Ascending aorta (tissue), 2 donors: ENCODE measurements around the gene IPMK. TPM values are rescaled to one million over a fixed set of nuclear protein-coding genes. Genes with fewer than 3 reads are reported as not detected.
"Not testable (repeated sequence)": the region's sequence is repeated elsewhere in the genome, so short reads cannot be mapped to it uniquely, and the experiment has no call there.

Source experiments
- DNase-seq, 2 donors: peaks; one replicate each; pipeline ENCODE4 v3.0.0-alpha.2; 2019; ENCODE audit warnings: low spot score in 2 of 2
- H3K27ac ChIP-seq, 2 donors: fragments of 200-600 bp; sonication (generic); one replicate each; pipeline ENCODE4 v1.5.1; 2016 to 2017; ENCODE audit warnings: mild to moderate bottlenecking in 1 of 2
- H3K27me3 ChIP-seq: fragments of 200-600 bp; sonication (generic); one replicate; pipeline ENCODE4 v1.5.1; 2017
- H3K36me3 ChIP-seq, 2 donors: fragments of 200-600 bp; sonication (generic); one replicate each; pipeline ENCODE4 v1.5.1; 2016
- H3K4me1 ChIP-seq, 2 donors: fragments of 200-600 bp; sonication (generic); one replicate each; pipeline ENCODE4 v1.5.1; 2016 to 2017; ENCODE audit warnings: mild to moderate bottlenecking in 1 of 2
- H3K4me3 ChIP-seq, 2 donors: fragments of 200-600 bp; sonication (generic); one replicate each; pipeline ENCODE4 v1.5.1; 2016 to 2017; ENCODE audit warnings: mild to moderate bottlenecking in 1 of 2
- H3K9me3 ChIP-seq, 2 donors: fragments of 200-600 bp; sonication (generic); one replicate each; pipeline ENCODE4 v1.5.1; 2016
- intact Hi-C: fragments of 100-400 bp; cut with DNase I; formaldehyde crosslinking; loops from one replicate; pipeline ENCODE4 v1.15.1; 2023
- total RNA-seq: library from RNA; depleted of rRNA; stranded (reverse); fragments of >200 nt; gene quantifications from one replicate; pipeline ENCODE4 v1.1.0, GENCODE V29; 2016
- TF ChIP-seq, protein P1 (sequence below), 3 experiments: fragments of 200-600 bp in 2 of 3; fragments of 450-650 bp in 1 of 3; sonication (generic) in 2 of 3; IDR thresholded peaks; one replicate each; pipeline ENCODE4 v1.5.1; 2016 to 2019; ENCODE audit warnings: antibody characterized with exemption in 3 of 3, mild to moderate bottlenecking in 1 of 3, moderate library complexity in 1 of 3

Gene IPMK
- total RNA-seq, 1 donor from 2014 or later: 2.8 TPM

DNA sequence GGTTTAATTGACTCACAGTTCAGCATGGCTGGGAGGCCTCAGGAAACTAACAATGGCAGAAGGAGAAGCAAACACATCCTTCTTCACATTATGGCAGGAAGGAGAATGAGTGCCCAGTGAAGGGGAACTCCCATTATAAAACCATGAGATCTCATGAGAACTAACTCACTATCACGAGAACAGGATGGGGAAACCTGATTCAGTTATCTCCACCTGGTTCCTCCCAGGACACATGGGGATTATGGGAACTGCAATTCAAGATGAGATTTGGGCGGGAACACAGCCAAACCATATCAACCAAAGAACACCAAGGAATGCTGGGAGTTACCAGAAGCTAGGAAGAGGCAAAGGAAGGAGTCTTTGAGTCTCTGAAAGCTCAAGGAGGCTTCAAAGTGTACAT is 94.3 kb downstream of the IPMK start:
- Histone ChIP-seq H3K36me3 (no peaks in the 10 kb centered on the region), H3K4me1 (no peaks in the 10 kb centered on the region), H3K9me3 (no peaks in the 10 kb centered on the region), H3K27me3 (no peaks in the 10 kb centered on the region), H3K27ac (no peak overlapping the region), H3K4me3 (no peak overlapping the region)
- intact Hi-C loops: no loop called here
- no peak for DNase-seq
- TF ChIP-seq, protein P1, sequence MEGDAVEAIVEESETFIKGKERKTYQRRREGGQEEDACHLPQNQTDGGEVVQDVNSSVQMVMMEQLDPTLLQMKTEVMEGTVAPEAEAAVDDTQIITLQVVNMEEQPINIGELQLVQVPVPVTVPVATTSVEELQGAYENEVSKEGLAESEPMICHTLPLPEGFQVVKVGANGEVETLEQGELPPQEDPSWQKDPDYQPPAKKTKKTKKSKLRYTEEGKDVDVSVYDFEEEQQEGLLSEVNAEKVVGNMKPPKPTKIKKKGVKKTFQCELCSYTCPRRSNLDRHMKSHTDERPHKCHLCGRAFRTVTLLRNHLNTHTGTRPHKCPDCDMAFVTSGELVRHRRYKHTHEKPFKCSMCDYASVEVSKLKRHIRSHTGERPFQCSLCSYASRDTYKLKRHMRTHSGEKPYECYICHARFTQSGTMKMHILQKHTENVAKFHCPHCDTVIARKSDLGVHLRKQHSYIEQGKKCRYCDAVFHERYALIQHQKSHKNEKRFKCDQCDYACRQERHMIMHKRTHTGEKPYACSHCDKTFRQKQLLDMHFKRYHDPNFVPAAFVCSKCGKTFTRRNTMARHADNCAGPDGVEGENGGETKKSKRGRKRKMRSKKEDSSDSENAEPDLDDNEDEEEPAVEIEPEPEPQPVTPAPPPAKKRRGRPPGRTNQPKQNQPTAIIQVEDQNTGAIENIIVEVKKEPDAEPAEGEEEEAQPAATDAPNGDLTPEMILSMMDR (IDR thresholded peaks at IDR 0.05): no peak

DNA sequence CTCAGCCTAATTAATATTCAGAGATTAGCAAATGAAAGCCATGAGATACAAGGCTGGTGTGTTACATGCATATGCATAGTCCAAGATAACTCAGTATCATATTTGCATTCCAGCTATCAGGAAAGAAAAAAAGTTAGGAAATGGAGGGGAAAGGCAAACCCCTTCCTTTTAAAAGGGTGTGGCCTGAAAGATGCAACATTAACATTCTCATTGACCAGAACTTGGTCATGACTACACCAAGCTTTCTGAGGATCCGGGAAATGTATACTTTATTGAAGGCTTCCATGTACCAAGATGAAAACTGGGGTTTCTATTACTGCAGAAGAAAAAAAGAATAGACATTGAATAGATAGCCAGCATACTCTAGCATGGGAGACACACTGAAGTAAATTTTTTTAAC is 96.5 kb downstream of the IPMK start:
- H3K27ac ChIP-seq: no peak overlapping the region
- no peaks in the 10 kb centered on the region for H3K4me1 ChIP-seq
- no peak overlapping the region for H3K4me3 ChIP-seq
- H3K36me3 ChIP-seq: no peaks in the 10 kb centered on the region
- no peak for DNase-seq
- intact Hi-C loops: no loop called here
- no peaks in the 10 kb centered on the region for H3K9me3 ChIP-seq
- no peaks in the 10 kb centered on the region for H3K27me3 ChIP-seq
- TF ChIP-seq, protein P1 (IDR thresholded peaks at IDR 0.05): no peak

GRCh38 chr10:58164517-58164916 is 103.2 kb downstream of the IPMK start:
- DNase-seq: no peak
- Histone ChIP-seq H3K4me3 (no peak overlapping the region), H3K27me3 (no peaks in the 10 kb centered on the region), H3K27ac (no peak overlapping the region), H3K9me3 (no peaks in the 10 kb centered on the region), H3K36me3 (no peaks in the 10 kb centered on the region), H3K4me1 (no peaks in the 10 kb centered on the region)
- TF ChIP-seq, protein P1 (IDR thresholded peaks at IDR 0.05): no peak
- intact Hi-C loops: no loop called here

- H3K27ac ChIP-seq: no peak overlapping the region
- no peaks in the 10 kb centered on the region for H3K9me3 ChIP-seq
- DNase-seq: no peak
- no peaks in the 10 kb centered on the region for H3K36me3 ChIP-seq
- intact Hi-C loops: no loop called here
- H3K4me1 ChIP-seq: no peaks in the 10 kb centered on the region
- TF ChIP-seq, protein P1 (IDR thresholded peaks at IDR 0.05): no peak
- H3K27me3 ChIP-seq: no peaks in the 10 kb centered on the region
- H3K4me3 ChIP-seq: no peak overlapping the region
Observed at GRCh38 chr10:58158806-58159205, 108.9 kb downstream of the IPMK start.

- H3K4me3 ChIP-seq: no peak overlapping the region
- H3K4me1 ChIP-seq: no peaks in the 10 kb centered on the region
- no peaks in the 10 kb centered on the region for H3K36me3 ChIP-seq
- H3K27me3 ChIP-seq: no peaks in the 10 kb centered on the region
- H3K27ac ChIP-seq: no peak overlapping the region
- TF ChIP-seq, protein P1 (IDR thresholded peaks at IDR 0.05): no peak
- intact Hi-C loops: no loop called here
- no peaks in the 10 kb centered on the region for H3K9me3 ChIP-seq
- no peak for DNase-seq
Observed at GRCh38 chr10:58157076-58157766, 110.5 kb downstream of the IPMK start.

GRCh38 chr10:58155941-58156340 is 111.8 kb downstream of the IPMK start:
- DNase-seq, H3K9me3 ChIP-seq, H3K27me3 ChIP-seq, H3K27ac ChIP-seq, H3K36me3 ChIP-seq, H3K4me1 ChIP-seq, intact Hi-C loops, H3K4me3 ChIP-seq: not testable (repeated sequence)
